Stimulated activated effector memory CD8-positive, alpha-beta T cell treated with anti-CD3 and anti-CD28 coated beads, Interleukin-12 subunit alpha, Interleukin-12 subunit beta, amount 100 ng/mL, for 72 hours (primary cell): ENCODE results near the gene SLC34A3.

Experiments used
- ATAC-seq: fragments of 150-1000 bp; cut with Tn5 transposase; 2 replicates; pipeline ENCODE4 v1.10.0; 2021
- DNase-seq, 2 donors: peaks; one replicate each; pipeline ENCODE4 v3.0.0; 2021 to 2022; ENCODE audit warnings: low spot score in 2 of 2
- H3K27ac Mint-ChIP-seq: one replicate; pipeline ENCODE4 v1.8.0; 2022; ENCODE audit warnings: mild to moderate bottlenecking, mixed read lengths
- H3K36me3 Mint-ChIP-seq: one replicate; pipeline ENCODE4 v1.8.0; 2022; ENCODE audit warnings: mild to moderate bottlenecking, mixed read lengths
- H3K4me1 Mint-ChIP-seq: one replicate; pipeline ENCODE4 v1.8.0; 2022; ENCODE audit warnings: mixed read lengths
- H3K4me3 Mint-ChIP-seq: one replicate; pipeline ENCODE4 v1.8.0; 2022; ENCODE audit warnings: mild to moderate bottlenecking, mixed read lengths
- H3K9me3 Mint-ChIP-seq: one replicate; pipeline ENCODE4 v1.8.0; 2022; ENCODE audit warnings: mixed read lengths

SLC34A3 gene

DNA sequence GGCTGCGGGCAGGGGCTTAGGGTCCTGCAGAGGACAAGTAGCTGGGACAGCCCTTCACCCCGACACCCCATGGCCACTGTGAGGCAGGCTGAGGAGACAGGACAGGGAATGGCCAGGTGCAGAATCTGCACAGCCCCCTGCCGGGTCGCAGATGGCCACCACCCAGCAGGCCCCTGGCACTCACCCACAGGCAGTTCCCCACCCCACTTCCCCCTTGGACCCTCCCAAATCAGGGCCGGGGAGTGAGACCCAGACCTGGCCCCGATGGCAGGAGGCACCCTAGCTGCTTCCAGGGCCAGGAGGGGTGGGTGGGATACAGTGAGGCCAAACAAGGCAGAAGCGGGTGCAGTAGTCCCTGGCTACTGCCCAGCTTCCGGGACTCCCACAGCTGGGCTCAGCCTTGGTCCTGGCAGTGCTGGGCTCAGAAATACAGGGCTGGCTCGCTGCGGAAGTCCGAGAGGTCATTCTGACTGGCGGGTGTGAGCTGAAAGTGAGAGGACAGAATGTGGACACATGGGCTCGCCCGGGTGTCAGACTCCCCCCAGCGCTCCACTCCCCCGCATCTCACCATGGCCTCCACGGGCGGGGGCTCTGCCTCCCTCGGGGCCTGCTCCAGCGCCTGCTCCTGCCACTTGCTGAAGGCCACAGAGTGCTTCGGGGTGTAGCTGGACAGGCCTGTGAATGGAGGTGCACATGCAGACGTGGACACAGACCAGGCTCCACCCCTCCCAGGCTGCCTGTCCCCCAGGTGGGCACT is 38.8 kb upstream of the SLC34A3 start:
- H3K36me3 Mint-ChIP-seq = peaks cover 36% of the 10 kb centered on the region
- no peaks in the 10 kb centered on the region for H3K9me3 Mint-ChIP-seq
- no peak for ATAC-seq
- peak overlapping the region; percentile 95 for H3K27ac Mint-ChIP-seq
- H3K4me3 Mint-ChIP-seq = no peak overlapping the region
- H3K4me1 Mint-ChIP-seq = peaks cover 36% of the 10 kb centered on the region
- DNase-seq = no peak

DNA sequence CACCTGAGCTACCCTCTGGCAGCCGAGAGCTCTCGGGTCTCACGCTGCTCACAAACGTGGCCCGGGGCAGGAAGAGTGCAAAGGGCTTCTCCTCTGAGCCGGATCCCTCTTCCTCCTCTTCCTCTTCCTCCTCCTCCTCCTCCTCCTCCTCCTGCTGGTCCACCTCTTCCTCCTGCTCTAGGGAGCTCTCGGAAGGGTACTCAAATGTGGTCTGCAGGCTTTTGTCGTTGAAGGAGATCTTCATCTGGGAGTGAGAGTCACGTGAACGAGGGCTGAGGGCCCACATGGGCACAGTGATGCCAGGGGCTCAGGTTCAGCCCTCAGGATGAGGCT is 38.3 kb upstream of the SLC34A3 start:
- no peak overlapping the region for H3K27ac Mint-ChIP-seq
- H3K4me3 Mint-ChIP-seq = no peak overlapping the region
- peaks cover 30% of the 10 kb centered on the region for H3K4me1 Mint-ChIP-seq
- H3K36me3 Mint-ChIP-seq = peaks cover 30% of the 10 kb centered on the region
- no peaks in the 10 kb centered on the region for H3K9me3 Mint-ChIP-seq
- DNase-seq = no peak
- ATAC-seq = no peak

DNA sequence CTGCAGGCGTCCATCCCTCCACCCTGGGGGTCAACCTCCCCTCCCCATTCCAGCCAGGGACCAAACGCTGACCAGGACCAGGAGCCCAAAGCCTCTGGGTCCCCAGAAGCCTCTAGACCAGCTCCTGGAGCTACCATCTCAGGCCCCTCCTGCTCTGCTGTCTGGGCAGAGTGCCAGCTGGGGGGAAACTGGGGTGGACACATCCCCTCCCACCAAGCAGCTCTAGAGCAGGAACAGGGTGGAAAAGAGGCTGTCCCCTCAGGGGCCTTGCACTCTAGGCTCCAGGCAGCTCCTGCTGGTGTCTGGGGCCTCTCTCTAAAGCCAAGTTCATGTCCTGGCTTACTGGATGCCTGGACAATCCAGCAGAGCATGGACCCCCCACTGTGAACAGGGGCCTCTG is 37.8 kb upstream of the SLC34A3 start:
- peaks cover 26% of the 10 kb centered on the region for H3K4me1 Mint-ChIP-seq
- H3K9me3 Mint-ChIP-seq = no peaks in the 10 kb centered on the region
- ATAC-seq (no peak), DNase-seq (no peak)
- H3K27ac Mint-ChIP-seq = no peak overlapping the region
- H3K36me3 Mint-ChIP-seq = peaks cover 26% of the 10 kb centered on the region
- H3K4me3 Mint-ChIP-seq = no peak overlapping the region

DNA sequence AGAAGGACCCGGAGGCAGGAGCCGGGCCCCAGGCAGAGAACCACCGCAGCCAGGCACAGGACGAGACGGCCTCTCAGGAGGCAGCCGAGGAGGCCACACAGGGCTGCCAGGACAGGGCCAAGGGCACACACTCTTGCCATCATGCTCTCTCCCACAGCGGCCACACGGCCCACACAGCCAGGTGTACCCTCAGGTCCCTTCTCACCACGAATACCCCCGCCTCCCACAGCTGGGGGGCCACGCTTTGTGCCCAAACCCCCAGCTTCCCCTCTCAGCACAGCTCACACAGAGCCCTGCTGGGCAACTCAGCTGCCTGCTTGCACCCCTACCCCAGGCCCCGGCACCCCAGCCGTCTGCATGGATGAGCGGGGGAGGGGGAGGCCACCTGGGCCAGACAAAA is 36.9 kb upstream of the SLC34A3 start:
- Mint-ChIP-seq H3K4me1 (peaks cover 25% of the 10 kb centered on the region), H3K36me3 (peaks cover 19% of the 10 kb centered on the region), H3K4me3 (no peak overlapping the region), H3K27ac (no peak overlapping the region), H3K9me3 (no peaks in the 10 kb centered on the region)
- no peak for DNase-seq
- no peak for ATAC-seq

DNA sequence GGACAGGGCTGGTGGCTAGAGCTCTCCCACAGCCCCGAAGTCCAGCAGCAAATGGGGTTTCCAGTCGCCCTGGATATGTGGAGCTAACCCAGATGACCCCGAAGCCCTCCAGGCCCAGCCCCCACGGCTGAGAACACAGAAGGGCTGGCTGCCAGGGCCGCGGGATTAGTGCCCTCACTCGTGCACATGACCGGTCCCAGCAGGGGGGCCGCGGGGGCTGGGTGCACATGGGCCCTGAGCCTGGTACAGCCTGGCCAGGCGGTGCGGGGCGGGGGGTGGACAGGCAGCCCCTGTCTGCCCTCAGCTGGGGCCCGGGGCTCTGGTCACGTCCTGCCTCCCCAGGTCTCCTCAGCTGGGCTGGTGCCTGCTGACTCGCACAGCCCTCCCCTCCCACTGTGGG is 36.3 kb upstream of the SLC34A3 start:
- Mint-ChIP-seq H3K9me3 (no peaks in the 10 kb centered on the region), H3K36me3 (peaks cover 14% of the 10 kb centered on the region), H3K27ac (no peak overlapping the region), H3K4me3 (no peak overlapping the region), H3K4me1 (peaks cover 19% of the 10 kb centered on the region)
- ATAC-seq = no peak
- DNase-seq = no peak

DNA sequence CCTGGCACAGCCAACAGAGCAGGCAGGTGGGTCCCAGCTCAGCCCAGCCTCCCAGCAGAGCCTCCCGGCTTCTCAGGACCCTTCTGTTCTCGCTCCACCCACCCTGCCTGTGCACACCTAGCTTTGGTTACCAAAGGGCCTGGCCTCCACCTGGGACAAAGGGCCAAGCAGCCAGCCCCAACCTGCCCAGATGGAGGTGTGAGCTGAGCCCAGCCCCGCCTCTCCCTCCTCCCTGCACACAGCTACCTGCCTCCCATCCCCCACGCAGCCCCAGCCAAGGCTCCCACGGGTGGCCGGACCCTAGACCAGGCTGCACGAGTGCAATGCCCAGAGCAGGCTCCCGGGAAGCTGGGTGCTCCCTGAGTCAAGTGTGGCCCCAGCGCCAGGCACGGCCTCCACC is 35.8 kb upstream of the SLC34A3 start:
- Mint-ChIP-seq H3K4me1 (peaks cover 15% of the 10 kb centered on the region), H3K4me3 (no peak overlapping the region), H3K9me3 (no peaks in the 10 kb centered on the region), H3K27ac (no peak overlapping the region), H3K36me3 (peaks cover 9% of the 10 kb centered on the region)
- ATAC-seq = no peak
- DNase-seq = no peak

DNA sequence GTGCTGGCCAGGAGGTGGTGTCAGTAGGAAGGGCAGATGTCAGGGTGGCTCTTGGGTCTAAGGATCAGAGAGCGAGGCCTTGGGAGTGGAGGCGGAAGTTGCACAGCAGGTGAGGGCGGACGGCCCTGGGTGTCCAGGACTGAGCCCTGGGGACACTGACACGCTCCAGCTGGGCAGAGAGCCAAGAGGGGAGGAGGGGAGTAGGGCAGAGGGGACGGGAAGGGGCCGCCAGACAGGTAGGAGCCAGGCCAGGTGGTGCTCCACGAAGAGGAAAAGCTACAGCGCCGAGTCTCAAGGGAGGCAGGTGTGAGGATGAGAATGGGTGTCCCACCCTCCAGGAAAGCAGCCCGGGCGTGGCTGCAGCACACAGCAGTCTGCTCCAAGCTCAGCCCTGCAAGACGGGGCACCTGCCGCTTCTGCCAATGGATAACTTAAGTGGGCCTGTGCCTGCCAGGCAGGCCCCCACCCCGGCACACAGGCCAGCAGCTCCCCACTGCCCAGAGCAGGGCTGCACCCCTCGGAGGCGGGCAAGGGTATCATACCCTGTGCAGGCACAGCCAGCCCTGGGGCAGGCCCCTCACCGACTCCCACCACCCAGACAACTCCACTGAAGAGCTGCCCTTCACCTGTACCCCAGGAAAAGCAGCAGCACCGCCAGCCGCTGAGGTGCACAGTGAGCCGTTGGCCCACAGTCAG is 35.0 kb upstream of the SLC34A3 start:
- no peak for ATAC-seq

DNA sequence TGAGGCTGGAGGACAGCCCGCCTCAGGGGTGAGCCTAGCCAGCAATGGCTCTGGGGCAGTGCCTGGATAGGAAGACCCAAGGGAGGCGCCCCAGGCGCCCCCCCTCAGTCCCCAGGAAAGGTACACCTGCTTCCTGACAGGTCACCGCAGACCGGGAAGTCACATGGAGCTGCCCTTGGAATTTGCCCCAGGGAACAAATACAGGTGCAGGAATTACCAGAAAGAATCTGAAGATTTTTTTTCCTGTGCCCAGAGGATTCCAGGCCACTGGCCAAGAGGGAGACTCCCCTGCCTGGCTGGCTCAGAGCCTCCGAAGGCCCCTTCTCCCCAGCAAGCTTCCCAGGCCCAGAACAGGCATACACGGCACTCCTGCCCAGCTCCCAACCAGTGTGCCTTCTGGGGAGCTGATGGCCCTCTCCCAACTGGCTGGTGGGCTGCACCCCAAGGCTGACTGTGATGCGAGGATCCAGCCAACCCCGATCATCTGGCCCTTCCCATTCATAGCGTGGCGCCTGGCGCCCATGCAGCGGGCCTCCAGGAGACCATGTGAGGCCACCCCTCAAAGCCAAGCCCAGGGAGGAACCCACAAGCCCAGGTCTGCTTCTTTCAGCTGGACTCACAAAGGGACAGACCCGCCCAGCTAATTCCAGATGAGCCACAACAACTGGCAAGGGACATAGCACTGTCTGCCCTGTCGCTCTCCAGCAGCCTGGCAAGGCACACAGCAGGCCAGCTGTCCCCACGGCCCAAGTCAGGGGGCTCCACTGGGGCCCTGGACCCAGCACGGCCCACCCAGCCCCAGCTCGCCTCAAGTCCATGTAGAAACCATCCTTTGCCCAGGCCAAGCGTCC is 32.4 kb upstream of the SLC34A3 start:
- Mint-ChIP-seq H3K9me3 (no peaks in the 10 kb centered on the region), H3K4me3 (peak overlapping the region; percentile 73), H3K27ac (no peak overlapping the region), H3K36me3 (no peaks in the 10 kb centered on the region), H3K4me1 (peaks cover 19% of the 10 kb centered on the region)
- no peak for DNase-seq
- ATAC-seq = no peak

More for the DNA sequence above, 35.0 kb upstream of the SLC34A3 start:
- Mint-ChIP-seq H3K4me1 (peaks cover 11% of the 10 kb centered on the region), H3K36me3 (peaks cover 4% of the 10 kb centered on the region), H3K9me3 (no peaks in the 10 kb centered on the region), H3K27ac (no peak overlapping the region), H3K4me3 (no peak overlapping the region)
- no peak for DNase-seq

DNA sequence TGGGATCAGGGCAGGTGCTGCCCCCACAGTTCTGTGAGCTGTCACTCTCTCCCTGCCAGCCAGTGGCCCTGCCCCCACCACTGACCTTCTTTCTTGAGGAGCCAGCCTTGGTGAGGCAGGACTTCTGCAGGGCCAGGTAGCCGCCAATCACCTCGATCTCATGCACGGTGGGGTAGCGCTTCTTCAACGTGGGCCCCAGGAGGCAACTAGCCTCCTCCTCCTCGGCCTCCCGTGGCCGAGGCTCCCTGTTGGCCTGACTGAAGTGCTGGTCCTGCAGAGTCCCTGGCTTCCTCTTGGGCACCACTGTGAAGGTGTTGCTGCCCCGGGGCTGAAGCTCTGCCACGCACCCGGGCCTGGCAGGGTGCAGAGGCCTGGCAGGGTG is 31.8 kb upstream of the SLC34A3 start:
- Mint-ChIP-seq H3K36me3 (no peaks in the 10 kb centered on the region), H3K27ac (no peak overlapping the region), H3K4me1 (peaks cover 20% of the 10 kb centered on the region), H3K9me3 (no peaks in the 10 kb centered on the region), H3K4me3 (peak overlapping the region; percentile 73)
- ATAC-seq = no peak
- DNase-seq = no peak

DNA sequence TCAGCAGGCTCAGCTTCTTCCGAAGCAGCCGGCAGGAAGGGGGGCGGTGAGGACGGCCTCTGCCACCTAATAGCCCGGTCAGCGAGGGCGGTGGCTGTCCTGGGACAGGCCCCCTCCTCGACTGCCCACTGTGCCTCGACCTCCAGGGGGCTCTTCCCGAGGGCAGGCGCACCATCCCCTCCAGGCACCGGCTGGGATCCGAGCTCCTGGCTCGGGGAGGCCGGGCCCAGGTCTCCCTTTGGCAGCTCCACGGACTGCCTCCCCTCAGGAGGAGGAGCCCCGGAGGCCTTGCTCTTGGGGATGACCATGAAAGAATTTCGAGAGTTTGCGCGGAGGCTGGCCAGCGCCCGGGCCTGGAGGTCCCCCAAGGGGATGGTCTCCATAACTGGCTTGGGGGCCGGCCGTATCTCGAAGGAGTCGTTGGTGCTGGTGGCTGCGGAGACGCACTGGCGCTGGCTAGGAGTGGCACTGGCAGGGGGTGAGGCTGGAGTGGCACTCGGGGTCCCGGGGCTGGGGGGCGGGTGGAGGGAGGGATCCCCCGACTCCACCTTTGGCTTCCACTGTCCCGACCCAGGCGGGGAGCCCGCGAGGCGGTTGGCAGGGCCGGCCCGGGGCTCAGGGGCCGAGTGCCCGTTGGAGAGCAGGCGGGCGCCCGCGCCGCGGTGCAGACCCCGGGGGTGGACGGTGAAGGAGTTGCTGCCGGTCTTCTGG is 31.1 kb upstream of the SLC34A3 start:
- peak overlapping the region; percentile 73 for H3K4me3 Mint-ChIP-seq
- DNase-seq (no peak), ATAC-seq (no peak)
- peaks cover 27% of the 10 kb centered on the region for H3K4me1 Mint-ChIP-seq
- peaks cover 3% of the 10 kb centered on the region for H3K36me3 Mint-ChIP-seq
- peak overlapping the region; percentile 82 for H3K27ac Mint-ChIP-seq
- H3K9me3 Mint-ChIP-seq = no peaks in the 10 kb centered on the region

DNA sequence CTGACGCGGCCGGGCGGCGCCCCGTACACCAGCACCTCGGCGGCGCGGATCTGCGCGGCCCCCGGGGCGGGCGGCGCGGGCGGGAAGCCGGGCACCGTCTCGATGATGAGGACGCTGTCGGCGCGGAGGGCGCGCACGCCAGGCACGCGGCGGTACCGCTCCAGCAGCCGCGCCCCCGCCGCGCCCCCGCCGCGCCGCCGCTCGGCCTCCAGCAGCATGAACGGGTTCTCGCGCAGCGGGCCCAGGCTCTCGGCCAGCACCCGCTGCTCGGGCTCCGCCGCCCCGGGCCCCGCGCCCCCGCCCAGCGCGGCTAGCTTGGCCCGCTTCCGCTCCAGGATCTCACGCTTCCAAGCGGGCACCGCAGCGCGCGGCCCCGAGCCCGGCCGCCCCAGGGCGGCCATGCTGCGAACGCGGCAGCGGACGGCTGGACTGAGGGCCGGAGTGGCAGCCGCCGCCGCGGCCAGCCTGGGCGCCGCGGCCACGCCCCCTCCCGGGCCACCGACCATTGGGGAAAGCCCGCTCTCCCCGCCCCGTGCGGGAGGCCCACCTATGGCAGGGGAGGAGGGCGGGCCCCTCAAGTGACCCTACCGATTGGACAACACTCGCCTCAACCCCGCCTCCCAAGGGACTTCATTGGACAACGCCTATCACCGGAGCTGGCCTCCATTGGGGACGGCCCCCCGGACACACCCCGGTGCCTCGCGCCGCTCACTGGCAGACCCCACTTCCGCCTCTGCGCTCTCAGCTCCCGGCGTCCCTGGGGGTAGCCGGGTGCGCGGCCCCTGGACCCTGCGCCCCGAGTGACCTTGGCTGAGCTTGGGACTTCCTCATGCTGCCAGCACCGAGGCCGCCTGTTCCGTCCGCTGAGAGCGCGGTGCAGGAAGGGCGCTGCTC is 30.1 kb upstream of the SLC34A3 start, which contains the start of gene TPRN:
TPRN (minus strand) TSS at position 431 of the 894 bp plus-strand sequence; CDS start at position 401, 30 bp downstream.
- Mint-ChIP-seq H3K4me3 (peak within 1 kb of the TSS; percentile 79), H3K9me3 (no peaks in the 10 kb centered on the region)

DNA sequence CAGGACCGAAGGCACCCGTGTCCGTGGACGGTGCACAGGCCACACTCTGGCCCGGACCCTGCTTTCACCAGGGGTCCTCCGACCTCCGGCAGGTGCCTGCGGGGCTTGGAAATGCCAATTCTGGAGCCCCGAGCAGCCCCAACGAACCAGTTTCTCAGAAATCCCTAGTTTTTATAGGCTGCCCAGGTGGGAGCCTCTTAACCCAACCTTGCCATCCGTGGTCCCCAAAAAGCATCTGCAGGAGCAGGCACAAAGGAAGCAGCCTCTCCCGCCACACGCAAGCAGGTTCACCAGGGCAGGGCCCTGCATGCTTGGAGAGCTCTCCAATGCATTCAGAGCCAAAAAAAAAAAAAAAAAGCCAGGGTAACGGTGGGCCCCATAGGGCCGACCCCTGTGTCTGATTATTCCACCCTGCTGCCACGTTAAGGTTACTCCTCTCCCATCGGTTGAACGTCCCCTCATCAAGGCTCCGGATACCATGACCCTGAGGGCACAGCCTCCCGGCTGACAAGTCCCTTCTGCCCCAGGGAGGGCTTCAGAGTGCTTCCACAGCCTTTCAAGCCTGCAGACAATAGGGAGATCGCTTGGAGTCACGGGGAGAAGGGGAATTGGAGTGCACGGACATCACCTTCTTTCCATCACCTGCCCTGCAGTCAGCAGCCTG is 29.4 kb upstream of the SLC34A3 start:
- Mint-ChIP-seq H3K36me3 (peaks cover 16% of the 10 kb centered on the region), H3K4me3 (peak overlapping the region; percentile 79), H3K27ac (peak overlapping the region; percentile 60), H3K9me3 (no peaks in the 10 kb centered on the region), H3K4me1 (peaks cover 31% of the 10 kb centered on the region)
- ATAC-seq (no peak), DNase-seq (no peak)

More for the DNA sequence above, 30.1 kb upstream of the SLC34A3 start, which contains the start of gene TPRN:
- peak within 1 kb of the TSS; percentile 82 for H3K27ac Mint-ChIP-seq
- peaks cover 12% of the 10 kb centered on the region for H3K36me3 Mint-ChIP-seq
- peak; percentile 90 to 98 for DNase-seq
- H3K4me1 Mint-ChIP-seq = peaks cover 23% of the 10 kb centered on the region
- ATAC-seq = peak; percentile 96

DNA sequence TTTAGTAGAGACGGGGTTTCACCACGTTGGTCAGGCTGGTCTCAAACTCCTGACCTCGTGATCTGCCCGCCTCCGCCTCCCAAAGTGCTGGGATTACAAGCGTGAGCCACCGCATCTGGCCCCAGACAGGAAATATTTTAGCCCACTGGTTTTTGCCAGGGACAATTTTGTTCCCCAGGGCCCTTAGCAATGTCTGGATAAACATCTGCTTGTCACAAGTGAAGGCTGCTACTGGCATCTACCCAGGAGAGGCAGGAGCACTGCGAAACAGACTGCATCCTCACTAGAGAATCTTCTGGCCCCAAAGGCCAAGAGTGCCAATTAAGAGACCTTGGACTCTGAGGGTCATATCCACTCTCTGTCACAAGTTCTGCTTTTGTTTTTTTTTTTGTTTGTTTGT is 27.7 kb upstream of the SLC34A3 start:
- Mint-ChIP-seq H3K4me1 (peaks cover 45% of the 10 kb centered on the region), H3K27ac (no peak overlapping the region), H3K9me3 (no peaks in the 10 kb centered on the region), H3K36me3 (peaks cover 27% of the 10 kb centered on the region), H3K4me3 (peak overlapping the region; percentile 4)
- ATAC-seq (no peak), DNase-seq (no peak)

DNA sequence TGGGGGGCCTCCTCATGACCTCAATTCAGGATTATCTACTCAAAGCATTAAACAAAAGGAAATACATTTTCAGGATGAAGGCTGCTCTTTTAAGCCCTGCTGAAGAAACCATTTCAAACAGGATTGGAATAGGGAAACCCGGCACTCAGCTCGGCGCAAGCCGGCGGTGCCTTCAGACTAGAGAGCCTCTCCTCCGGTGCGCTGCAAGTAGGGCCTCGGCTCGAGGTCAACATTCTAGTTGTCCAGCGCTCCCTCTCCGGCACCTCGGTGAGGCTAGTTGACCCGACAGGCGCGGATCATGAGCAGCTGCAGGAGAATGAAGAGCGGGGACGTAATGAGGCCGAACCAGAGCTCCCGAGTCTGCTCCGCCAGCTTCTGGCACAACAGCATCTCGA is 26.0 kb upstream of the SLC34A3 start:
- H3K9me3 Mint-ChIP-seq = no peaks in the 10 kb centered on the region
- peak overlapping the region; percentile 94 for H3K4me3 Mint-ChIP-seq
- H3K36me3 Mint-ChIP-seq = peaks cover 43% of the 10 kb centered on the region
- no peak for DNase-seq
- H3K27ac Mint-ChIP-seq = peak overlapping the region; percentile 97
- peaks cover 45% of the 10 kb centered on the region for H3K4me1 Mint-ChIP-seq
- ATAC-seq = no peak
